NCI-H345 treated with DMSO at 0.1 percent for 48 hours (cell line): ENCODE data around the gene PCDHA1.

Experiments used
- DNase-seq: peaks from one replicate; lab custom pipeline; 2025; ENCODE audit not compliant: unreplicated experiment; lab: John Stamatoyannopoulos, UW

Gene PCDHA1

GRCh38 chr5:141040093-141040770 lies 254.3 kb downstream of the PCDHA1 start:
- DNase-seq: peak; percentile 87

- DNase-seq: peak; percentile 98
These were observed 255.0 kb downstream of the PCDHA1 start for GRCh38 chr5:141040771-141041426.

- DNase-seq: no peak
These were observed 255.5 kb downstream of the PCDHA1 start for GRCh38 chr5:141041427-141041785.

GRCh38 chr5:141042555-141042954 lies 256.6 kb downstream of the PCDHA1 start:
- no peak for DNase-seq

- DNase-seq: peak; percentile 11
These were observed 264.9 kb downstream of the PCDHA1 start, which contains the start of gene PCDHB1 for GRCh38 chr5:141050622-141051520. PCDHB1 (plus strand) TSS chr5:141051374; CDS start chr5:141051471, 97 bp downstream.

GRCh38 chr5:141051521-141051866 lies 265.6 kb downstream of the PCDHA1 start:
- DNase-seq: no peak
